ENCODE data around the gene NR0B2.

DNA sequence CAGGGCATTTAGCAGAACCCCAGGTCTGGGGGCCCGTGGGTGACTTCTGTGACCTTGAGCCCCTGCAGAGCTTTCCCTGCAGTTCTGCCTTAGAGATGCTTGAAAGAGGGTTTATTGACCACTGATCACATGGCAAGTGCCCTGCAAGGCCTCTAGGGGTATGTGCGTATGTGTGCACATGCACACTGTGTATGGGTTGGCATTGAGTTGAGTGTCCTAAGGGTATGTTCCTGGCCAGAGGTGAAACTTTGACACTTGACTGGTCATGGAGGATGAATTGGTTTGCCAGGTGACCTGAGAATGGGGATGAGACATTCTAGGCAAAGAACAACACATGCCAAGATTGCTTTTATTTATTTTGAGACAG is 24.9 kb upstream of the NR0B2 start:
- TF ChIP-seq, protein P1, sequence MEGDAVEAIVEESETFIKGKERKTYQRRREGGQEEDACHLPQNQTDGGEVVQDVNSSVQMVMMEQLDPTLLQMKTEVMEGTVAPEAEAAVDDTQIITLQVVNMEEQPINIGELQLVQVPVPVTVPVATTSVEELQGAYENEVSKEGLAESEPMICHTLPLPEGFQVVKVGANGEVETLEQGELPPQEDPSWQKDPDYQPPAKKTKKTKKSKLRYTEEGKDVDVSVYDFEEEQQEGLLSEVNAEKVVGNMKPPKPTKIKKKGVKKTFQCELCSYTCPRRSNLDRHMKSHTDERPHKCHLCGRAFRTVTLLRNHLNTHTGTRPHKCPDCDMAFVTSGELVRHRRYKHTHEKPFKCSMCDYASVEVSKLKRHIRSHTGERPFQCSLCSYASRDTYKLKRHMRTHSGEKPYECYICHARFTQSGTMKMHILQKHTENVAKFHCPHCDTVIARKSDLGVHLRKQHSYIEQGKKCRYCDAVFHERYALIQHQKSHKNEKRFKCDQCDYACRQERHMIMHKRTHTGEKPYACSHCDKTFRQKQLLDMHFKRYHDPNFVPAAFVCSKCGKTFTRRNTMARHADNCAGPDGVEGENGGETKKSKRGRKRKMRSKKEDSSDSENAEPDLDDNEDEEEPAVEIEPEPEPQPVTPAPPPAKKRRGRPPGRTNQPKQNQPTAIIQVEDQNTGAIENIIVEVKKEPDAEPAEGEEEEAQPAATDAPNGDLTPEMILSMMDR (conservative IDR thresholded peaks at IDR 0.05), result no peak
- TF ChIP-seq EZH2 (IDR thresholded peaks at IDR 0.05; ENCODE audit: low read depth), result no peak

Measured in PC-9 (cell line).